SK-N-SH (cell line): ENCODE data around the gene TNS4.

ENCODE experiments used
- EP300 ChIP-seq, 2 experiments: IDR thresholded peaks; 2 replicates each; pipeline versions ENCODE4 v1.4.0 to v1.6.1; 2012; ENCODE audit warnings: borderline replicate concordance in 1 of 2, low read depth in 1 of 2, low read length in 1 of 2
- GABPA ChIP-seq: IDR thresholded peaks from 2 replicates; pipeline ENCODE4 v1.4.0; 2012; ENCODE audit warnings: low read depth, mild to moderate bottlenecking
- NRF1 ChIP-seq: IDR thresholded peaks from 2 replicates; pipeline ENCODE4 v1.6.1; 2012; ENCODE audit warnings: low read depth, mild to moderate bottlenecking, low read length
- RAD21 ChIP-seq: IDR thresholded peaks from 2 replicates; pipeline ENCODE4 v1.6.1; 2012; ENCODE audit warnings: mild to moderate bottlenecking, low read length
- SIN3A ChIP-seq: IDR thresholded peaks from 2 replicates; pipeline ENCODE4 v1.6.1; 2012; ENCODE audit warnings: low read depth, mild to moderate bottlenecking, low read length, moderate library complexity, borderline replicate concordance
- TF ChIP-seq, protein P1 (sequence below): fragments of 200-600 bp; sonication (generic); IDR thresholded peaks from 2 replicates; pipeline ENCODE4 v1.6.1; 2017; ENCODE audit warnings: antibody characterized with exemption, mild to moderate bottlenecking, moderate library complexity

- TF ChIP-seq, protein P1, sequence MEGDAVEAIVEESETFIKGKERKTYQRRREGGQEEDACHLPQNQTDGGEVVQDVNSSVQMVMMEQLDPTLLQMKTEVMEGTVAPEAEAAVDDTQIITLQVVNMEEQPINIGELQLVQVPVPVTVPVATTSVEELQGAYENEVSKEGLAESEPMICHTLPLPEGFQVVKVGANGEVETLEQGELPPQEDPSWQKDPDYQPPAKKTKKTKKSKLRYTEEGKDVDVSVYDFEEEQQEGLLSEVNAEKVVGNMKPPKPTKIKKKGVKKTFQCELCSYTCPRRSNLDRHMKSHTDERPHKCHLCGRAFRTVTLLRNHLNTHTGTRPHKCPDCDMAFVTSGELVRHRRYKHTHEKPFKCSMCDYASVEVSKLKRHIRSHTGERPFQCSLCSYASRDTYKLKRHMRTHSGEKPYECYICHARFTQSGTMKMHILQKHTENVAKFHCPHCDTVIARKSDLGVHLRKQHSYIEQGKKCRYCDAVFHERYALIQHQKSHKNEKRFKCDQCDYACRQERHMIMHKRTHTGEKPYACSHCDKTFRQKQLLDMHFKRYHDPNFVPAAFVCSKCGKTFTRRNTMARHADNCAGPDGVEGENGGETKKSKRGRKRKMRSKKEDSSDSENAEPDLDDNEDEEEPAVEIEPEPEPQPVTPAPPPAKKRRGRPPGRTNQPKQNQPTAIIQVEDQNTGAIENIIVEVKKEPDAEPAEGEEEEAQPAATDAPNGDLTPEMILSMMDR, result no peak
- no peak for TF ChIP-seq EP300 (IDR thresholded peaks at IDR 0.05; ENCODE audit: borderline replicate concordance in 1 of 2, low read depth in 1 of 2, low read length in 1 of 2)
- no peak for TF ChIP-seq RAD21
- no peak for TF ChIP-seq GABPA
- no peak for TF ChIP-seq NRF1
- TF ChIP-seq SIN3A, result no peak
Measured at GRCh38 chr17:40448213-40448638, 53.2 kb downstream of the TNS4 start.
